Lower lobe of right lung (tissue), 2 donors: ENCODE measurements around the gene ACY1. TPM values are rescaled to one million over a fixed set of nuclear protein-coding genes. Genes with fewer than 3 reads are reported as not detected.
"Not testable (repeated sequence)": the region's sequence is repeated elsewhere in the genome, so short reads cannot be mapped to it uniquely, and the experiment has no call there.

Experiments
- ATAC-seq, 2 donors: fragments of 200-7000 bp; cut with Tn5 transposase; one replicate each; pipeline ENCODE4 v1.9.1; 2020 to 2022; ENCODE audit warnings: mild to moderate bottlenecking in 2 of 2, moderate library complexity in 2 of 2
- DNase-seq: peaks from one replicate; pipeline ENCODE4 v3.0.0-alpha.2; 2020
- H3K27ac ChIP-seq: fragments of 200-600 bp; one replicate; pipeline ENCODE4 v1.8.0; 2022
- H3K27me3 ChIP-seq: fragments of 200-600 bp; one replicate; pipeline ENCODE4 v1.8.0; 2022; ENCODE audit warnings: low read depth
- H3K36me3 ChIP-seq: fragments of 200-600 bp; one replicate; pipeline ENCODE4 v1.8.0; 2022; ENCODE audit warnings: mild to moderate bottlenecking
- H3K4me1 ChIP-seq: fragments of 200-600 bp; one replicate; pipeline ENCODE4 v1.8.0; 2022
- H3K4me3 ChIP-seq: fragments of 200-600 bp; one replicate; pipeline ENCODE4 v1.8.0; 2022; ENCODE audit warnings: mild to moderate bottlenecking
- H3K9me3 ChIP-seq: fragments of 200-600 bp; one replicate; pipeline ENCODE4 v1.8.0; 2022
- CTCF ChIP-seq: fragments of 200-600 bp; IDR thresholded peaks from one replicate; pipeline ENCODE4 v1.8.0; 2022; ENCODE audit warnings: antibody characterized with exemption, mild to moderate bottlenecking
- intact Hi-C: fragments of 100-400 bp; cut with DNase I; formaldehyde crosslinking; loops from one replicate; pipeline ENCODE4 v1.11.0; 2022
- total RNA-seq: library from RNA; stranded (reverse); fragmentation: NEBNext Ultra II Directional; extraction: Animal tissue kit (Norgen Biotek cat#: 25700); gene quantifications from one replicate; pipeline ENCODE4 v1.2.1, GENCODE V29; 2021
- donor health status: DM: no; HTN: yes; CAD: no; lungs with severe emphysema.

The ACY1 gene
- total RNA-seq, 1 donor from 2014 or later, result 20.6 TPM

DNA sequence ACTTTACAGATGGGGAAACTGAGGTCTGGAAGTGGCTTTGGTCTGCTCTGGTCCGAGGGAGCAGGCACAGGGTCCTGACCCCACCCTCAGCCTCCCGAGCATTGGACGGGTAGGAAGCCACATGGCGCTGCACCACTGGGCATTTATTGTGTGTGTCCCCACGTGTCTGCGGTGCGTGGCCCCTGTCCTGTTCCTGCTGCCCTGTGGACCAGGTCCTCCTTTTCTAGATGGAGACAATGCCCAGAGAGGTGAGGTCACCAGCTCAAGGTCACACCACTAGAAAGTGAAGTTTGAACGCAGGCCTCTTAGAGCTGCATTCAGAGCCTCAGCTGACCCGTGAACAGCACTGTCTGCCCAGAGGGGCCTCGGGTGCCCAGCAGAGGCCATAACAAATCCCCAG lies 46.2 kb downstream of the ACY1 start:
- TF ChIP-seq CTCF, result no peak
- Histone ChIP-seq H3K27me3 (no peaks in the 10 kb centered on the region), H3K4me1 (no peaks in the 10 kb centered on the region), H3K4me3 (no peak overlapping the region), H3K27ac (no peak overlapping the region), H3K36me3 (no peaks in the 10 kb centered on the region), H3K9me3 (no peaks in the 10 kb centered on the region)
- DNase-seq, result no peak
- ATAC-seq, result no peak
- intact Hi-C loops, result no loop called here

GRCh38 chr3:52030714-52031310 lies 47.5 kb downstream of the ACY1 start:
- Histone ChIP-seq H3K27ac (no peak overlapping the region), H3K4me1 (no peaks in the 10 kb centered on the region), H3K4me3 (no peak overlapping the region), H3K9me3 (no peaks in the 10 kb centered on the region), H3K36me3 (no peaks in the 10 kb centered on the region), H3K27me3 (no peaks in the 10 kb centered on the region)
- DNase-seq, result no peak
- intact Hi-C loops, result no loop called here
- ATAC-seq, result no peak
- TF ChIP-seq CTCF, result no peak

GRCh38 chr3:52031896-52032295 lies 48.6 kb downstream of the ACY1 start:
- no peak for ATAC-seq
- H3K36me3 ChIP-seq, result no peaks in the 10 kb centered on the region
- intact Hi-C loops, result no loop called here
- TF ChIP-seq CTCF, result no peak
- no peaks in the 10 kb centered on the region for H3K9me3 ChIP-seq
- no peak for DNase-seq
- no peak overlapping the region for H3K27ac ChIP-seq
- no peaks in the 10 kb centered on the region for H3K4me1 ChIP-seq
- no peaks in the 10 kb centered on the region for H3K27me3 ChIP-seq
- no peak overlapping the region for H3K4me3 ChIP-seq

- no peak for DNase-seq
- no peak for ATAC-seq
- Histone ChIP-seq H3K4me1 (no peaks in the 10 kb centered on the region), H3K36me3 (no peaks in the 10 kb centered on the region), H3K9me3 (no peaks in the 10 kb centered on the region), H3K27me3 (no peaks in the 10 kb centered on the region), H3K4me3 (no peak overlapping the region), H3K27ac (no peak overlapping the region)
- intact Hi-C loops, result no loop called here
- no peak for TF ChIP-seq CTCF
Measured at GRCh38 chr3:52032702-52033408, 49.5 kb downstream of the ACY1 start.

DNA sequence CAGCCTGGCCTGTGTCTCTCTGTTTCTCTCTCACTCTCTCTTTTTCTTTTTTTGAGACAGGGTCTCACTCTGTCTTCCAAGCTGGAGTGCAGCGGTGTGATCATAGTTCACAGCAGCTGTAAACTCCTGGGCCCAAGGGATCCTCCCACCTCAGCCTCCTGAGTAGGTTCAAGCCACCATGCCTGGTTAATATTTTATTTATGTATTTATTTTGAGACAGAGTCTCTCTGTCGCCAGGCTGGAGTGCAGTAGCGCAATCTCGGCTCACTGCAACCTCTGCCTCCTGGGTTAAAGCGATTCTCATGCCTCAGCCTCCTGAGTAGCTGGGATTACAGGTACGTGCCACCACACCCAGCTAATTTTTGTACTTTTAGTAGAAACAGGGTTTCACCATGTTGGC lies 50.4 kb downstream of the ACY1 start:
- ATAC-seq, H3K9me3 ChIP-seq, intact Hi-C loops, H3K27me3 ChIP-seq, H3K4me1 ChIP-seq, DNase-seq, H3K36me3 ChIP-seq, H3K4me3 ChIP-seq, H3K27ac ChIP-seq: not testable (repeated sequence)

DNA sequence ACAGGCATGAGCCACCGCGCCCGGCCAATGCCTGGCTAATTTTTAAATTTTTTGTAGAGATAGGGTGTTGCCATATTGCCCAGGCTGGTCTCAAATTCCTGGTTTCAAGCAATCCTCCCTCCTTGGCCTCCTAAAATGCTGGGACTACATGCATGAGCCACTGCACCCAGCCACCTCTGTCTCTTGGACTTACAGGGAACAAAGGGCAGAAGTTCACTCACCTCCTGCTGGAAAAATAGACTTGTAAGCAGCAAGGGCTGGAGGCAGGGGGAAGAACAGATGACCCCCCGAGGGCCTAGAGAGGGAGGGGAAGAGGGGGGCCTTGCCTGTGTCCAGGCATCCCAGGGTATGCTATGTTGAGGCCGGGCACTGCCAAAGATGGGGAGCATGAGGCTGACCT lies 50.9 kb downstream of the ACY1 start:
- no peak overlapping the region for H3K4me3 ChIP-seq
- peaks cover 4% of the 10 kb centered on the region for H3K4me1 ChIP-seq
- no peak overlapping the region for H3K27ac ChIP-seq
- no peaks in the 10 kb centered on the region for H3K36me3 ChIP-seq
- ATAC-seq, result no peak
- no peaks in the 10 kb centered on the region for H3K9me3 ChIP-seq
- no peak for TF ChIP-seq CTCF
- DNase-seq, result no peak
- intact Hi-C loops, result no loop called here
- no peaks in the 10 kb centered on the region for H3K27me3 ChIP-seq
